Measurements from ENCODE around the gene MAST2.

DNA sequence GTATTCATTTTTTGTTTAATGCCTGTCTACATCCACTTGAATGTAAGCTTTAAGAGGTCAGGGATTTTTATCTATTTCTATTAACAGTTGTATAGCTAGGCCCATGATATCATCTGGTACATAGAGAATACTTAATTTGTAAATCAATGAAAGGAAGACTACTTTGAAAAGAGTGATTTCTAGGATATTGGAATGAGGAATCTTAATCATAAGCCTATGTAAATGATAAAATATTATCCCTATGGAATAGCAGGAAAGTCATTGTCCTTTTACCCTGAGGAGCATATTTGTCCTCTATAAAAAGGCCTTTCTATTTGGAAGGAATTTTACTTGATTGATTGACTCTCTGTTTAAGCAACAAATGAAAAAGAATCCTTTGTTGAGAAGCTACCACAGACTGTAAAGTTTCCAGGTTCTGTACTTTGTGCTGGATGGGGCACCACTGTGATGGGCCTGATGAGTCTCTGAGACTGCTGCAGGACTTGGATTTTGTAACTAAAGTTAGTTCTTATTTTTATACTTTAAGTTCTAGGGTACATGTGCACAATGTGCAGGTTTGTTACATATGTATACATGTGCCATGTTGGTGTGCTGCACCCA lies 53.8 kb downstream of the MAST2 start:
- TF ChIP-seq, protein P1, sequence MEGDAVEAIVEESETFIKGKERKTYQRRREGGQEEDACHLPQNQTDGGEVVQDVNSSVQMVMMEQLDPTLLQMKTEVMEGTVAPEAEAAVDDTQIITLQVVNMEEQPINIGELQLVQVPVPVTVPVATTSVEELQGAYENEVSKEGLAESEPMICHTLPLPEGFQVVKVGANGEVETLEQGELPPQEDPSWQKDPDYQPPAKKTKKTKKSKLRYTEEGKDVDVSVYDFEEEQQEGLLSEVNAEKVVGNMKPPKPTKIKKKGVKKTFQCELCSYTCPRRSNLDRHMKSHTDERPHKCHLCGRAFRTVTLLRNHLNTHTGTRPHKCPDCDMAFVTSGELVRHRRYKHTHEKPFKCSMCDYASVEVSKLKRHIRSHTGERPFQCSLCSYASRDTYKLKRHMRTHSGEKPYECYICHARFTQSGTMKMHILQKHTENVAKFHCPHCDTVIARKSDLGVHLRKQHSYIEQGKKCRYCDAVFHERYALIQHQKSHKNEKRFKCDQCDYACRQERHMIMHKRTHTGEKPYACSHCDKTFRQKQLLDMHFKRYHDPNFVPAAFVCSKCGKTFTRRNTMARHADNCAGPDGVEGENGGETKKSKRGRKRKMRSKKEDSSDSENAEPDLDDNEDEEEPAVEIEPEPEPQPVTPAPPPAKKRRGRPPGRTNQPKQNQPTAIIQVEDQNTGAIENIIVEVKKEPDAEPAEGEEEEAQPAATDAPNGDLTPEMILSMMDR (IDR thresholded peaks at IDR 0.05; ENCODE audit: extremely low read depth in 1 of 2, insufficient read depth in 1 of 2, low read depth in 1 of 2, low read length in 2 of 2) = no peak
- TF ChIP-seq POLR2A (IDR thresholded peaks at IDR 0.05; ENCODE audit: low read depth, low read length) (no peak), JUN (IDR thresholded peaks at IDR 0.05; ENCODE audit: borderline replicate concordance, insufficient read depth, insufficient read length, low read depth) (no peak), FOS (IDR thresholded peaks at IDR 0.05; ENCODE audit: borderline replicate concordance, insufficient read depth, low read length) (no peak), POLR2AphosphoS5 (IDR thresholded peaks at IDR 0.05; ENCODE audit: insufficient read depth, low read depth, low read length) (no peak), EZH2 (IDR thresholded peaks at IDR 0.05; ENCODE audit: borderline replicate concordance, low read depth, low read length, severe bottlenecking) (no peak)
- TF ChIP-seq, protein P2, sequence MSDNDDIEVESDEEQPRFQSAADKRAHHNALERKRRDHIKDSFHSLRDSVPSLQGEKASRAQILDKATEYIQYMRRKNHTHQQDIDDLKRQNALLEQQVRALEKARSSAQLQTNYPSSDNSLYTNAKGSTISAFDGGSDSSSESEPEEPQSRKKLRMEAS (IDR thresholded peaks at IDR 0.05; ENCODE audit: insufficient read depth, insufficient read length) = no peak

Measured in endothelial cell of umbilical vein (primary cell).